ENCODE measurements around the gene THSD4. TPM values are rescaled to one million over a fixed set of nuclear protein-coding genes. Genes with fewer than 3 reads are reported as not detected.

The THSD4 gene
- total RNA-seq, 1 experiment from 2014 or later: 29.0 TPM

- Histone ChIP-seq H3K27me3 (ENCODE audit: low read length) (no peaks in the 10 kb centered on the region), H3K4me3 (ENCODE audit: low read length) (no peak overlapping the region), H3F3A (ENCODE audit: low read length, unreplicated experiment) (no peaks in the 10 kb centered on the region), H4K20me1 (ENCODE audit: low read length) (no peaks in the 10 kb centered on the region), H3K79me2 (ENCODE audit: low read length) (no peaks in the 10 kb centered on the region), H3K9ac (ENCODE audit: low read length) (no peak overlapping the region), H3K9me3 (ENCODE audit: low read length) (no peaks in the 10 kb centered on the region), H3K4me1 (ENCODE audit: insufficient read depth, low read length) (no peaks in the 10 kb centered on the region), H3K27ac (ENCODE audit: low read length) (no peak overlapping the region), H3K36me3 (ENCODE audit: low read depth, low read length) (no peaks in the 10 kb centered on the region), H2AFZ (ENCODE audit: low read length) (no peak overlapping the region), H3K9me2 (replicated peaks; ENCODE audit: low read length) (no peaks in the 10 kb centered on the region), H3K4me2 (ENCODE audit: low read length) (no peak overlapping the region)
- ChIA-PET CTCF (no interaction called here), POLR2A (ENCODE audit: unreplicated experiment) (no interaction called here)
- intact Hi-C loops (cut with micrococcal nuclease): no loop called here
- ATAC-seq (no peak), DNase-seq (no peak)
- TF ChIP-seq EZH2phosphoT487 (IDR thresholded peaks at IDR 0.05; ENCODE audit: borderline replicate concordance, low read length) (no peak), EZH2 (IDR thresholded peaks at IDR 0.05; ENCODE audit: low read length, unreplicated experiment) (no peak)
- TF ChIP-seq, protein P1, sequence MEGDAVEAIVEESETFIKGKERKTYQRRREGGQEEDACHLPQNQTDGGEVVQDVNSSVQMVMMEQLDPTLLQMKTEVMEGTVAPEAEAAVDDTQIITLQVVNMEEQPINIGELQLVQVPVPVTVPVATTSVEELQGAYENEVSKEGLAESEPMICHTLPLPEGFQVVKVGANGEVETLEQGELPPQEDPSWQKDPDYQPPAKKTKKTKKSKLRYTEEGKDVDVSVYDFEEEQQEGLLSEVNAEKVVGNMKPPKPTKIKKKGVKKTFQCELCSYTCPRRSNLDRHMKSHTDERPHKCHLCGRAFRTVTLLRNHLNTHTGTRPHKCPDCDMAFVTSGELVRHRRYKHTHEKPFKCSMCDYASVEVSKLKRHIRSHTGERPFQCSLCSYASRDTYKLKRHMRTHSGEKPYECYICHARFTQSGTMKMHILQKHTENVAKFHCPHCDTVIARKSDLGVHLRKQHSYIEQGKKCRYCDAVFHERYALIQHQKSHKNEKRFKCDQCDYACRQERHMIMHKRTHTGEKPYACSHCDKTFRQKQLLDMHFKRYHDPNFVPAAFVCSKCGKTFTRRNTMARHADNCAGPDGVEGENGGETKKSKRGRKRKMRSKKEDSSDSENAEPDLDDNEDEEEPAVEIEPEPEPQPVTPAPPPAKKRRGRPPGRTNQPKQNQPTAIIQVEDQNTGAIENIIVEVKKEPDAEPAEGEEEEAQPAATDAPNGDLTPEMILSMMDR (conservative IDR thresholded peaks at IDR 0.05; ENCODE audit: low read depth, low read length): no peak
- no TSS peak for BruUV-seq (replicated peaks)
These were observed 496.5 kb downstream of the THSD4 start for GRCh38 chr15:71611553-71612396.

- Histone ChIP-seq H3K79me2 (ENCODE audit: low read length) (no peaks in the 10 kb centered on the region), H3F3A (ENCODE audit: low read length, unreplicated experiment) (no peaks in the 10 kb centered on the region), H3K36me3 (ENCODE audit: low read depth, low read length) (no peaks in the 10 kb centered on the region), H2AFZ (ENCODE audit: low read length) (no peak overlapping the region), H3K4me3 (ENCODE audit: low read length) (no peak overlapping the region), H3K27ac (ENCODE audit: low read length) (no peak overlapping the region), H4K20me1 (ENCODE audit: low read length) (no peaks in the 10 kb centered on the region), H3K9me3 (ENCODE audit: low read length) (no peaks in the 10 kb centered on the region), H3K9ac (ENCODE audit: low read length) (no peak overlapping the region), H3K9me2 (replicated peaks; ENCODE audit: low read length) (no peaks in the 10 kb centered on the region), H3K27me3 (ENCODE audit: low read length) (no peaks in the 10 kb centered on the region), H3K4me1 (ENCODE audit: insufficient read depth, low read length) (no peaks in the 10 kb centered on the region), H3K4me2 (ENCODE audit: low read length) (no peak overlapping the region)
- ChIA-PET CTCF (no interaction called here), POLR2A (ENCODE audit: unreplicated experiment) (no interaction called here)
- no TSS peak for BruUV-seq (replicated peaks)
- TF ChIP-seq, protein P1 (conservative IDR thresholded peaks at IDR 0.05; ENCODE audit: low read depth, low read length): no peak
- TF ChIP-seq EZH2phosphoT487 (IDR thresholded peaks at IDR 0.05; ENCODE audit: borderline replicate concordance, low read length) (no peak), EZH2 (IDR thresholded peaks at IDR 0.05; ENCODE audit: low read length, unreplicated experiment) (no peak)
- ATAC-seq (no peak), DNase-seq (no peak)
- intact Hi-C loops (cut with micrococcal nuclease): no loop called here
These were observed 497.1 kb downstream of the THSD4 start for GRCh38 chr15:71612397-71612722.

- Histone ChIP-seq H3K4me3 (ENCODE audit: low read length) (no peak overlapping the region), H3K27me3 (ENCODE audit: low read length) (no peaks in the 10 kb centered on the region), H3K9ac (ENCODE audit: low read length) (no peak overlapping the region), H3F3A (ENCODE audit: low read length, unreplicated experiment) (no peaks in the 10 kb centered on the region), H3K9me3 (ENCODE audit: low read length) (no peaks in the 10 kb centered on the region), H4K20me1 (ENCODE audit: low read length) (no peaks in the 10 kb centered on the region), H3K9me2 (replicated peaks; ENCODE audit: low read length) (no peaks in the 10 kb centered on the region), H3K36me3 (ENCODE audit: low read depth, low read length) (no peaks in the 10 kb centered on the region), H3K4me1 (ENCODE audit: insufficient read depth, low read length) (no peaks in the 10 kb centered on the region), H2AFZ (ENCODE audit: low read length) (no peak overlapping the region), H3K27ac (ENCODE audit: low read length) (no peak overlapping the region), H3K79me2 (ENCODE audit: low read length) (no peaks in the 10 kb centered on the region), H3K4me2 (ENCODE audit: low read length) (no peak overlapping the region)
- intact Hi-C loops (cut with micrococcal nuclease): no loop called here
- DNase-seq (no peak), ATAC-seq (no peak)
- TF ChIP-seq, protein P1 (conservative IDR thresholded peaks at IDR 0.05; ENCODE audit: low read depth, low read length): no peak
- TF ChIP-seq EZH2 (IDR thresholded peaks at IDR 0.05; ENCODE audit: low read length, unreplicated experiment) (no peak), EZH2phosphoT487 (IDR thresholded peaks at IDR 0.05; ENCODE audit: borderline replicate concordance, low read length) (no peak)
- ChIA-PET CTCF (no interaction called here), POLR2A (ENCODE audit: unreplicated experiment) (no interaction called here)
- BruUV-seq (replicated peaks): no TSS peak
These were observed 497.6 kb downstream of the THSD4 start for GRCh38 chr15:71612869-71613268.
